ENCODE measurements around the gene GNAT2.

GRCh38 chr1:109566982-109567381 lies 52.4 kb downstream of the GNAT2 start:
- TF ChIP-seq CTCF (IDR thresholded peaks at IDR 0.05), result no peak
- no peak for TF ChIP-seq EZH2 (IDR thresholded peaks at IDR 0.05)

All from neural progenitor cell (in vitro differentiated cells).